HG03108 (cell line): ENCODE data around the gene TMEM272.

Source experiments
- ATAC-seq: cut with Tn5 transposase; IDR thresholded peaks from one replicate; pipeline ENCODE4 v1.9.1; 2021; ENCODE audit warnings: moderate library complexity; ENCODE audit not compliant: unreplicated experiment

TMEM272 gene

GRCh38 chr13:51856027-51856736, 11.2 kb upstream of the TMEM272 start:
- no peak for ATAC-seq

- no peak for ATAC-seq
Measured at GRCh38 chr13:51849145-51850101, 4.4 kb upstream of the TMEM272 start.

GRCh38 chr13:51848674-51849073, 3.7 kb upstream of the TMEM272 start:
- ATAC-seq = no peak

- ATAC-seq = no peak
Measured at GRCh38 chr13:51846756-51847155, 1.8 kb upstream of the TMEM272 start.

DNA sequence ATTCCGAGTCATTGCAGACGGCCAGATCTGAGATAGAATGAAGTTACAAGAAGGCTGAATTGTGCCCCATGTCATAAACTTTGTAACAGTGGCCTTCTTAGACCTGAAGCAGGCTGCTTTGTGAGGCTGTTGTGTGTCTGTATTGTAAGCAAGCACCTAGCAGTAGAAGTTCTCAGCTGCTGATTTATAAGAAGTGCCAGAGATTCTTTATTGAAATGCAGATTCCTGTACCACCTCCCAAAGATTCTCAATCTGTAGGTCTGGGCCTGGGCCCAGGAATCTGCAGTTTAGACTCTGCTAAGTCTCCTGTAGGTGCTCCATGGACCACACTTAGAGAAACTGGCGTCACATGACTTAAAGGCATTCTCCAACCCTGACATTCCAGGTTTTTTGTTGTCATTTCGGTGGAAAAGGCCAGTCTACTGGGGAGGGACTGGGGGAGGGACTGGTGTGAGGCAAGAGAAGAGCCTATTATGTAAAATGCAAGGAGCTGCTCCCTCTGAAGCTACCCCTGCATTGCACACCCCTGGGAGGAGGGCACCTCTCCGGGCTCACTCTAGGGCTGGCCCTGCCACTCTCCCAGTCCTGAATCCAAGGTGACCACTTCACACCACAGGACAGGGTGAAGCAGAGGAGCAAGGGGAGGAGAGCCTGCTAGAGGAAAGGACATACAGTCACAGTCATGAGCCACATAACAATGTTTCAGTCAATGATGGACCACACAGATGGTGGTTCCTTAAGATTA, 769 bp upstream of the TMEM272 start:
- ATAC-seq = no peak

DNA sequence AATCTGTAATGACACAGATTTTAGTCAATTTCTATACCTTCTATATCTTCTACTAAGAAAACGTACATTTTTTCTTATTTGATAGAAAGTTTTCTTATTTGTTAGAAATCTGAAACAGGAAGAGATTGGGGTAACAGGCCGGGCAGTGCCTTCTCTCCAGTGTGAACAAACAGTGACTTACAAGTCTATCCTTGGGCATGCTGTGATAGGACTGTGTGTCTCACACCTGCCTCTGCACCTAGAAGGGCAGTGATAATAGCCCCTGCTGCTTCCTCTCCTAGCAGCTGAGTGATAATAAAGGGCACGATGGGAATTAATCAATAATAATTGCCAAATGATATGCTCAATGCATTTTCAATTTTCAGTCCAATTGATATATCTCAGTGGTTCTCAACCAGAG, 1.4 kb downstream of the TMEM272 start:
- ATAC-seq = no peak

DNA sequence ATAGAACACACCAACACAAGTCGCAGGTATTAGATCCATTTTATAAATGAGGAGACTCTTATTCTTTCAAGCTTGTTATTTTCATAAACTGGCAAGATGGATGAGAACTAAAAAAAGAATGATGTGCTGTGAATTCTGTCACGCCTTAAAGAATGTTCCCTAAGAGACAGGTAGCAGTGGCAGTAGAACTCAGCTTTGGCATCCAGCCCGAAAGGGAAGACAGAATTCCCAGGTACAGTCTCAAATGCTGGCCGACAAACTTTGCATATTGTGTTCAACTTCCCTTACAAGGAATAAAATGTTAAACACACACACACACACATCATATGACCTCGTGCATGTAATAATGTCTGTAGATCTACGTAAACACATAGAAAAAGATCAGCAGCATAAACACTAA, 3.2 kb downstream of the TMEM272 start:
- no peak for ATAC-seq

- ATAC-seq = no peak
Measured at GRCh38 chr13:51840917-51841316, 4.1 kb downstream of the TMEM272 start.

- no peak for ATAC-seq
Measured at GRCh38 chr13:51839711-51840540, 5.1 kb downstream of the TMEM272 start.

GRCh38 chr13:51838240-51838846, 6.6 kb downstream of the TMEM272 start:
- ATAC-seq = no peak

DNA sequence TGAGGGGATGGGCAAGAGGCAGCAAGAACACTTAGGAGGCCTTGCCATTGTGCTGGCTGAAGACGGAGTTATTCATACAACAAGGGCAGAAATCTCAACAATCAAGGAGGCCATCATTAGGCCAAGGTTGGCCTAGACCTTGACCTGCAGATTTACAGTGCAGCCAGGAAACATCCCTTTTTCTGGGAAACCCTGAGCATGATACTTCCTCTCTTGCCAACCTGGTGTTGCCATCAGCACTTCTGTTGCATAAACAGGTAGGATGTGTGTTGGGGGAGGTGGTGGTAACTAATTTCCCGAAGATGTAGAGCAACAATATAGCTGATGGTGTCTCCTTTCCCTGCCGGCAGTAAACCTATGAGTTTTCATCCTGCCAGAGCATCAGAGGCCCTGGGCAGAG, 8.0 kb downstream of the TMEM272 start:
- no peak for ATAC-seq

DNA sequence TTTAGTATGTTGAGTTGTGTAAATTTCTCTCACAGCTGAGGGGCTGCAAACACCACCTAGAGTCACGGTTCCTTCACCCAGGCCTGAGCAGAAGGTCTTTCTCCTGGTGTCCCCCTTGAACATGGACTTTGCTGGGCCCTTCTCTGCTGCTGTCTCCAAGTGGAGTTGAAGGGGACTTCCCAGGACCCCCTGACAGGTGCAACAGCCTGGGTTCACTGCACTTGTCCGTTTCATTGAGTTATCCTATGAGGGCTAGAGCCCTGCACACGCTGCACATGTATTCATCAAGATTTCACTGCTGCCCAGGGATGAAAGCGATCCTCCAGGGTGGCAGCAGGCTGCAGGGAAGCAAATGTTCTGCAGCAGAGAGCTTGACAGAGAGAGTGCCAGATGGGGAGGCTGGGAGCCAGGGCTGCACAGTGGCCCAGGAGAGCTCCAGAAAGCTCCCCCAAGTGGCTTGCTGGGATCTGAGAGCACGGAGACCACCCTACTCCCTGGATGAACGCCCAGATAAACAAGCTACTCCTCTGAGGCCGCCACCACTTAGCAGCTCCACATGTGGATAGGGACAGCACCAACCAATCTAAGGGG, 10.3 kb downstream of the TMEM272 start:
- no peak for ATAC-seq

GRCh38 chr13:51833980-51834379, 11.0 kb downstream of the TMEM272 start:
- no peak for ATAC-seq

- ATAC-seq = peak; percentile 68
Measured at GRCh38 chr13:51832471-51833152, 12.4 kb downstream of the TMEM272 start.

- ATAC-seq = no peak
Measured at GRCh38 chr13:51831519-51831918, 13.5 kb downstream of the TMEM272 start.

DNA sequence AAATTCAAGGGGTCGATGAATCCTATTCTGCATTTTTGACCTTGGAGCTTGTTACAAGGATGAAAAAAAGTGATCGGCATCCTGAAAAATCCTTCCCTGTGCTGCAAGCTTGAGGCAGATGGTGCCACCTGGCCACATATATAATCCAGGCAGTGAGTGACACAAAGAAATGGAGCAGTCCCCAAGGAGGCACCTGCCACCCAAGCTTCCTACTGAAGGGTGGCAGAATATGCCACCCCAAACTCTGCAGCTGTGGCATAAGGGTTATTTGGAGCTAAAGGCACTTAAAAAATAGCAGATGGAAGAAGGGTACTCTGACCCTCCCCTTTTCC, 15.4 kb downstream of the TMEM272 start:
- ATAC-seq = no peak

DNA sequence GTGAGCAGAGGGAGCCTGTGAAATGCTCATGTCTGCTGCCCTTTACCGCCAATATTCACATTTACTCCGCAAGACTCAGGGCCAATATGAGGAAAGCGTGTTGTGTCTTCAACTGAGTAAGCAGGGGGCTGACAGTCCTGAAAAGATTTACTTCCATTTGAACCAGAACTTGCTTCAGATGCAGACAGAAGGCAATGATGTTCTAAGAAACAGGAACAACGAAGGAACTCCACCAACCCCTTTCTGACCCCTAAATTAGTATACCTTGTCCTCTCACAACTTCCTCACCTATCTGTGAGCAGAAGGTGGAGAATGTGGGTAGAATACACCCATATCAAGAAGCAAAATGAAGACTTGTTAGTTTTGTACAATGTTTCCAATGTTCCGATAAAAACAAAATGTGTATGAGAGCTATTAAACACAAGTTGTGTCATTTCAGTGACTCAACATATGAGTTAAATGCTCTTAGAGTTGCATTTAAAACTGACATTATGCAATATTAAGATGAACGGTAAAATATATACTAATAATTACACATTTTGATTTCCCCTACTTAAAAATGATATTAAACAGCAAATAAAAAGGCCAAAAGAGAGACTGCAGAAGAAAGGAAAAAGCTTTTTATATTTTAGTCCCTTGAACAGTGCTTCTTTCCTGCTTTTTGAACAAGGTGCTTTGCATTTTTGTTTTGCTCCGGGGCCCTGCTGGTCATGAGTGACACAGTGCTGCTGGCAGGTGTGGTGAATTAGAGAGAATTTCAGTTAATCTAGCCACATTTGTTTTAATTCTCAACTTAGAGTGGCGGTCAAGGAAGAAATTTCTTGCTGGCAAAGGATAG, 16.0 kb downstream of the TMEM272 start:
- ATAC-seq = no peak

DNA sequence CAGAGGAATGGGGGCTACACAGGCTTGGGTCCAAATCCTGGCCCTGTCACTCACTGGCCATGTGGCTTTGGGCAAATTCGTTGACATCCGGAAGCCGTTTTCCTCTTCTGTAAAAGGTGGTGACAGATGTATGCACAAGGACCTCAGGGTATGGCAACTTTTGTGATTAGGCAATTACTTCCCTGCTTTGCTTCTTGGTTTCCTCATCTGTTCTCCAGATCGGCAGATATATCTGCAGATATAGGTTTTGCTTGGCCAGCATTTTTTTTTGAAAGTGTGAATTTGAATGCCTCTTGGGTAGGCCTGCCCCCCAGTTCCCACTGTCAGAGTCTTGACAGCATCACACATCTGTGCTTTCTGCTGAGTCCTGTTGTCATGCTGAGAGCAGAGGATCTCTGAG, 17.7 kb downstream of the TMEM272 start:
- no peak for ATAC-seq
